ENCODE results near the gene IL1RAPL2.

The IL1RAPL2 gene

GRCh38 chrX:105526431-105526830 is 960.4 kb downstream of the IL1RAPL2 start:
- H3K27ac ChIP-seq: no peak overlapping the region
- TF ChIP-seq, protein P1, sequence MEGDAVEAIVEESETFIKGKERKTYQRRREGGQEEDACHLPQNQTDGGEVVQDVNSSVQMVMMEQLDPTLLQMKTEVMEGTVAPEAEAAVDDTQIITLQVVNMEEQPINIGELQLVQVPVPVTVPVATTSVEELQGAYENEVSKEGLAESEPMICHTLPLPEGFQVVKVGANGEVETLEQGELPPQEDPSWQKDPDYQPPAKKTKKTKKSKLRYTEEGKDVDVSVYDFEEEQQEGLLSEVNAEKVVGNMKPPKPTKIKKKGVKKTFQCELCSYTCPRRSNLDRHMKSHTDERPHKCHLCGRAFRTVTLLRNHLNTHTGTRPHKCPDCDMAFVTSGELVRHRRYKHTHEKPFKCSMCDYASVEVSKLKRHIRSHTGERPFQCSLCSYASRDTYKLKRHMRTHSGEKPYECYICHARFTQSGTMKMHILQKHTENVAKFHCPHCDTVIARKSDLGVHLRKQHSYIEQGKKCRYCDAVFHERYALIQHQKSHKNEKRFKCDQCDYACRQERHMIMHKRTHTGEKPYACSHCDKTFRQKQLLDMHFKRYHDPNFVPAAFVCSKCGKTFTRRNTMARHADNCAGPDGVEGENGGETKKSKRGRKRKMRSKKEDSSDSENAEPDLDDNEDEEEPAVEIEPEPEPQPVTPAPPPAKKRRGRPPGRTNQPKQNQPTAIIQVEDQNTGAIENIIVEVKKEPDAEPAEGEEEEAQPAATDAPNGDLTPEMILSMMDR (conservative IDR thresholded peaks at IDR 0.05; ENCODE audit: low read depth): no peak
- DNase-seq (ENCODE audit: low spot score): no peak
- ChIA-PET POLR2A (ENCODE audit: low non-redundant PET) (no interaction called here), CTCF (no interaction called here)

GRCh38 chrX:105527759-105528158 is 961.8 kb downstream of the IL1RAPL2 start:
- DNase-seq (ENCODE audit: low spot score): no peak
- POLR2A ChIA-PET (ENCODE audit: low non-redundant PET): no interaction called here
- no peak overlapping the region for H3K27ac ChIP-seq
- CTCF ChIA-PET: no interaction called here
- TF ChIP-seq, protein P1 (conservative IDR thresholded peaks at IDR 0.05; ENCODE audit: low read depth): no peak

DNA sequence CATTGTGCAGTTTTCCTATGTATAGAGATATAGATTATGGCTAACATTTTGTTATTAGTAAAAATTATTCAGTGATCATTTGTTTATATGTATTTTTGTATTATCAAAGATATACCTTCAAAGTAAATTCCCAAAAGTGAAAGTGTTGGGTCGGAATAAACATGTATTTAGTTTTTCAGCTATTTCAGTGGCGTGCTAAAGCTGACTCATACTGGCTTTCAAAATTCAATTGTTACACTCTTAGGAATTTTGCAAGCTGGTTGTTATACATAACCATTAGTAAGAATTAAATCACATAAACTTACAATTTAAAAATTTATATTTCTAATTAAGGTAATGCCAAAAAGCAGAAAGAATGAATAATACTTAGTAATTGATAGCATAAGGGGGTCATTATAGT is 968.0 kb downstream of the IL1RAPL2 start:
- ChIA-PET CTCF (no interaction called here), POLR2A (ENCODE audit: low non-redundant PET) (no interaction called here)
- TF ChIP-seq, protein P1 (conservative IDR thresholded peaks at IDR 0.05; ENCODE audit: low read depth): no peak
- peak; percentile 1 for DNase-seq (ENCODE audit: low spot score)
- no peak overlapping the region for H3K27ac ChIP-seq

- POLR2A ChIA-PET (ENCODE audit: low non-redundant PET): no interaction called here
- CTCF ChIA-PET: no interaction called here
- no peak for DNase-seq (ENCODE audit: low spot score)
- TF ChIP-seq, protein P1 (conservative IDR thresholded peaks at IDR 0.05; ENCODE audit: low read depth): no peak
- no peak overlapping the region for H3K27ac ChIP-seq
These were observed 977.3 kb downstream of the IL1RAPL2 start for GRCh38 chrX:105543283-105543682.

- ChIA-PET POLR2A (ENCODE audit: low non-redundant PET) (no interaction called here), CTCF (no interaction called here)
- TF ChIP-seq, protein P1 (conservative IDR thresholded peaks at IDR 0.05; ENCODE audit: low read depth): no peak
- no peak for DNase-seq (ENCODE audit: low spot score)
- no peak overlapping the region for H3K27ac ChIP-seq
These were observed 984.2 kb downstream of the IL1RAPL2 start for GRCh38 chrX:105550043-105550663.

- TF ChIP-seq, protein P1 (conservative IDR thresholded peaks at IDR 0.05; ENCODE audit: low read depth): no peak
- DNase-seq (ENCODE audit: low spot score): peak; percentile 52
- ChIA-PET CTCF (interaction anchor here (0.5 to 0.6 kb wide), 2 partner anchors 21 to 291 kb away, joined by 3 read pairs; no protein-coding TSS in a partner anchor), POLR2A (ENCODE audit: low non-redundant PET) (no interaction called here)
- no peak overlapping the region for H3K27ac ChIP-seq
These were observed 986.4 kb downstream of the IL1RAPL2 start for GRCh38 chrX:105552395-105552794.

All from RWPE1 (cell line).